Neural progenitor cell (in vitro differentiated cells): Measurements from ENCODE around the gene OTULIN.

ENCODE experiments used
- CTCF ChIP-seq: fragments of 200-600 bp; sonication (generic); IDR thresholded peaks from 2 replicates; pipeline ENCODE4 v1.5.1; 2017; ENCODE audit warnings: antibody characterized with exemption, mild to moderate bottlenecking
- EZH2 ChIP-seq: fragments of 200-600 bp; sonication (generic); IDR thresholded peaks from 2 replicates; pipeline ENCODE4 v1.6.1; 2017; ENCODE audit warnings: antibody characterized with exemption, mild to moderate bottlenecking, moderate library complexity
- EZH2phosphoT487 ChIP-seq: fragments of 200-600 bp; sonication (generic); IDR thresholded peaks from 2 replicates; pipeline ENCODE4 v1.6.1; 2017; ENCODE audit warnings: antibody characterized with exemption

GRCh38 chr5:14671414-14671813 is 6.9 kb downstream of the OTULIN start:
- TF ChIP-seq EZH2 (no peak), CTCF (no peak), EZH2phosphoT487 (no peak)
